Endothelial cell of umbilical vein (primary cell): Measurements from ENCODE around the gene FLT1.

Source experiments
- CTCF ChIP-seq, 2 donors: IDR thresholded peaks; 1 replicate in 1 of 2; 2 replicates in 1 of 2; pipeline ENCODE4 v1.5.1; 2011; ENCODE audit warnings: low read length in 2 of 2, mild to moderate bottlenecking in 2 of 2, moderate library complexity in 2 of 2, control low read depth in 1 of 2, inconsistent platforms in 1 of 2, low read depth in 1 of 2; ENCODE audit not compliant: insufficient read depth in 1 of 2; ENCODE audit errors: extremely low read depth in 1 of 2
- MAX ChIP-seq: IDR thresholded peaks from 2 replicates; pipeline ENCODE4 v1.6.1; 2011; ENCODE audit not compliant: insufficient read depth, insufficient read length

GRCh38 chr13:28455580-28456194 is 39.2 kb downstream of the FLT1 start:
- TF ChIP-seq CTCF (IDR thresholded peaks at IDR 0.05; ENCODE audit: extremely low read depth in 1 of 2, insufficient read depth in 1 of 2, low read depth in 1 of 2, low read length in 2 of 2): no peak
- no peak for TF ChIP-seq MAX
